Measurements from ENCODE around the gene IL21R.
A peak's percentile ranks its signal among the peaks of the same experiment; 100 is the strongest.

Gene IL21R

DNA sequence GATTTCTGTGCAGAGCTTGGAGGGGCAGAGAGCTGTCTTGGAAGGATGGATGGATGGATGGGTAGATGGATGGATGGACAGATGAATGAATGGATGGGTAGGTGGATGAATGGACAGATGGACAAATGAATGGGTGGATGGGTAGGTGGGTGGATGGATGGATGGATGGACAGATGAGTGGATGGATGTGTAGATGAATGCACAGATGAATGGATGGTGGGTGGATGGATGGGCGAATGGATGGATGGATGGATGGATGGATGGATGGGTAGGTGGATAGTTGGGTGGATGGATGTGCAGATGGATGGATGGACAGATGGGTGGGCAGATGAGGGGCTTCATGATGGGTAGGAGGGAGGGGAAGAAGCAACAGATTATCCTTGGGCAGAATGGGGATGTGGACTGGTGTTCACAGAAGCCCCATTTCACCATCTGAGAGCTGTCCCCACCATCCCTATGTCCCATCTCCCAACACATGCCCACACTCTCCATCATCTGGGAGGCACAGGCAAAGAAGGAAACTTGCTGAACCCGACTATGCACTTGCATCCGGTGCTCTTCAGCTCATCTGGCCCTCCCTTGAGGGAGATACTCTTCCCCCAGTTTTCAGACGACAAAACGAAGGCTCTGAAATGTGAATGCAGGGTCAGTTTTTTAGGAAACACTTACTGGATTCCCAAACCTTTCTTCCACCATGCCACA, 57.2 kb downstream of the IL21R start:
- TF ChIP-seq, protein P1, sequence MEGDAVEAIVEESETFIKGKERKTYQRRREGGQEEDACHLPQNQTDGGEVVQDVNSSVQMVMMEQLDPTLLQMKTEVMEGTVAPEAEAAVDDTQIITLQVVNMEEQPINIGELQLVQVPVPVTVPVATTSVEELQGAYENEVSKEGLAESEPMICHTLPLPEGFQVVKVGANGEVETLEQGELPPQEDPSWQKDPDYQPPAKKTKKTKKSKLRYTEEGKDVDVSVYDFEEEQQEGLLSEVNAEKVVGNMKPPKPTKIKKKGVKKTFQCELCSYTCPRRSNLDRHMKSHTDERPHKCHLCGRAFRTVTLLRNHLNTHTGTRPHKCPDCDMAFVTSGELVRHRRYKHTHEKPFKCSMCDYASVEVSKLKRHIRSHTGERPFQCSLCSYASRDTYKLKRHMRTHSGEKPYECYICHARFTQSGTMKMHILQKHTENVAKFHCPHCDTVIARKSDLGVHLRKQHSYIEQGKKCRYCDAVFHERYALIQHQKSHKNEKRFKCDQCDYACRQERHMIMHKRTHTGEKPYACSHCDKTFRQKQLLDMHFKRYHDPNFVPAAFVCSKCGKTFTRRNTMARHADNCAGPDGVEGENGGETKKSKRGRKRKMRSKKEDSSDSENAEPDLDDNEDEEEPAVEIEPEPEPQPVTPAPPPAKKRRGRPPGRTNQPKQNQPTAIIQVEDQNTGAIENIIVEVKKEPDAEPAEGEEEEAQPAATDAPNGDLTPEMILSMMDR (IDR thresholded peaks at IDR 0.05; ENCODE audit: low read depth, low read length, missing control alignments): no peak
- no peak for DNase-seq (ENCODE audit: extremely low read depth, low read depth)
- H3K4me3 ChIP-seq (replicated peaks; ENCODE audit: low read depth, low read length): no peak overlapping the region

DNA sequence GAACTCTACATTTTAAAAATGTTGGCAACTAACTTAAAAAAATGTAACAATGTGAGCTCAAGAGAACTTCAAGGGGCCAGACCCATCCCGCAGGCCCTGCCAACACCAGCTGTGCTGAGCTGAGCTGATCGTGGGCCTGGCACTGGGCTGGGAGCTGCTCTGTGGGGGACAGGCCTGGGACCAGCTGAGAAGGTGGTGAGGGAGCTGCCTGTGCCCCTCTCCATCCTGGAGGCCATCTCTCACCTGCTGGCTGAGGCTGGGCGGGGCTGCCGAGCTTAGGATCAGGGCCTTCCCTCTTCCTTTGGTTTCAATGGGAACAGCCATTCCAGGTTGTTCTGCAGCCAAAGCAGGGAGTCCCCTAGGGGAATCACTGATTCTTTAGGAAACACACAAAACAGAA, 58.2 kb downstream of the IL21R start:
- DNase-seq (ENCODE audit: extremely low read depth, low read depth): no peak
- H3K4me3 ChIP-seq (replicated peaks; ENCODE audit: low read depth, low read length): no peak overlapping the region
- TF ChIP-seq, protein P1 (IDR thresholded peaks at IDR 0.05; ENCODE audit: low read depth, low read length, missing control alignments): no peak

DNA sequence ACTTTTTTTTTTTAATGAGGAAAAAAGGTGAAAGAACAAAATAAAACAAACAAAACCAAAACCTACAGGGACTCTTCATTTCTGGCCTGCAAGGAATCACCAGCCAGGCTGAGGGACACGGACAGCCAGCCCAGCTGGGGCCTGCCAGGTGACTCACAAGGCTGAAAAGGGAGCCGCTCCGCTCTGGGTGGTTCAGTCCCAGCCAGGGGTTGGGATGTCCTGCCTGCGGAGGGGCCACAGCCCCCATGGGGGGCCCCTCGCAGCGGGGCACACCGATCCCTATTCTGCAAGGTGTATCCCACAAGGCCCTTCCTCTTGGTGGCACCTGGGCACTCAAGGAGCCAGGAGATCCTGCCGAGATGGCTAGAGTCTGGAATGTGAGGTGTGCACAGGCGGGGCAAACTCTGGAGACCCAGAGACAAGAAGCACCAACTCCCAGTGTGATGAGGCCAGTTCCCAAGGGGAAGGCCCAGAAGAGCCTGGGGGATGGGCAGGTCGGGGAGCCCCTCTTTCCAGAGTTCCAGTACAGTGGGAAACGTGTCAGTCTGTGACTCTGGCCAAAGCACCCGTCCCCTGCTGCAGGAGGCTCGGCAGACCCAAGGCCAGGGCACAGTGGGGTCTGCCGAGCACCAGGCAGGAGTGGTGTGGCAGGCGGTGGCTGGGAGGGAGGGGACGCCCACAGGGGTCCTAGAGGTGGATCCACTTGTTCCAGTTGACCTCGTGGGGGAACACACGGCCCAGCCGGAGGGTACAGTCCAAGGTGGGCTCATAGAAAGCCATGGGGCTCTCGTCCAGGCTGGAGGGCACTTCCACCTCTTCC, 58.9 kb downstream of the IL21R start:
- TF ChIP-seq, protein P1 (IDR thresholded peaks at IDR 0.05; ENCODE audit: low read depth, low read length, missing control alignments): no peak
- no peak for DNase-seq (ENCODE audit: extremely low read depth, low read depth)
- H3K4me3 ChIP-seq (replicated peaks; ENCODE audit: low read depth, low read length): no peak overlapping the region

DNA sequence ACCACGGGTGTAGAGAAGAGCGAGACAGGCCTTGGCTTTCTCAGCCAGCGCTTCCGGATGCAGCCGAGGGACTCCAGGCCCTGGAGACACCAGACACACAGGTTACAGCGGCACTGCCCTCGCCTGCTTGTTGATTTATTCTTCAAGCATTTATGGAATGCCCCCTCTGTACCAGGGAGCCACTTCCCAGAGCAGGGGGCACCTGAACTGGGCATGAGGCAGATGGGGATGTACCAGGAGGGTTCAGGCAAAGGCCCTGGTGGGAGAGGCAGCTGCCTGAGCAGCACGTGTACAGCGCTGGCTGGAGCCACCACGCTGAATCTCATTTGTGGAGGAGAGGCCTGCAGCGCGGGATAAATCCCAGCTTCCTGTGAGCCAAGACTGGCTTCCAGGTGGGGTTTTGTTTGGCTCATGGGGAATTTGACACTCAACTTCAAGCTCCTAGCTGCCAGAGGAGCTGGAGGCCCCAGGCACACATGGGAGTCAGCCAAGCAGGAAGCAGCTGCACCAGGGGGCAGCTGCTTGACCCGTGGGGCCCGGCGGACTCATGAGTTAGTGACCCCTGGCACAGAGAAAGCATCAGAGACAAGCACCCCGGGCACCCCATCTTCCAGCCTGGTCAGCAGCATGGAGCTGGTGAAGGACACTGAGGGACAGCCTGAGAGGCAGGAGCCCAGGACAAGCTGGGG, 59.7 kb downstream of the IL21R start:
- DNase-seq (ENCODE audit: extremely low read depth, low read depth): peak; percentile 19
- H3K4me3 ChIP-seq (replicated peaks; ENCODE audit: low read depth, low read length): no peak overlapping the region
- TF ChIP-seq, protein P1 (IDR thresholded peaks at IDR 0.05; ENCODE audit: low read depth, low read length, missing control alignments): no peak

DNA sequence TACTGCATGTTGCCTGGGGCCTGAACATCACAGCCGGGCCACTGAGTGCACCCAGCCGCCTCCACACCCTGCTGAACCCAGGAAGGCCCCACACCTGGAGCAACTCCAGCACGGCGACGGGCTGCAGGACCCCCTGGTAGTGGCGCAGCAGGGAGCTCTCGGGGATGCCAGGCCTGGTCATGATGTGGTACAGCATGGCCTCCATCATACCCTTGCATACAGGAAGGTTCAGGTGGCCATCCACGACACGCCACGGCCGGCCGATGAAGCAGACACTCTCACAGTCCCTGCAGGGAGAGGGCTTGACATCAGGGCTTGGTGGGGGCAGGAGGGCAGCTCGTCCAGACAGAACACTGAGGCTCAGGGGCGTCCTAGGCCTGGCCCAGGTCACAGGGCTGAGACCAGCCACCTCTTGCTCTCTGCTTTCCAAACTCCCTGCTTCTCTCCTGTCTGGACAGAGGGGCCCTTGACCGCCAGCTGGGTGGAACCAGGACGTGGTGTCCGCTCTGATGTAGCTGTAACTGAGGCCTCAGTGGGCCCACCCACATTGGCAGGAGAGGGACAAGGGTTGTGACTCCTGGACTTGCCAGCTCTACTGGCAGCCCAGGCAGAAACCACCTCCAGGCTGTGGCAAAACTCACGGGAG, 60.3 kb downstream of the IL21R start:
- no peak overlapping the region for H3K4me3 ChIP-seq (replicated peaks; ENCODE audit: low read depth, low read length)
- no peak for DNase-seq (ENCODE audit: extremely low read depth, low read depth)
- TF ChIP-seq, protein P1 (IDR thresholded peaks at IDR 0.05; ENCODE audit: low read depth, low read length, missing control alignments): no peak

DNA sequence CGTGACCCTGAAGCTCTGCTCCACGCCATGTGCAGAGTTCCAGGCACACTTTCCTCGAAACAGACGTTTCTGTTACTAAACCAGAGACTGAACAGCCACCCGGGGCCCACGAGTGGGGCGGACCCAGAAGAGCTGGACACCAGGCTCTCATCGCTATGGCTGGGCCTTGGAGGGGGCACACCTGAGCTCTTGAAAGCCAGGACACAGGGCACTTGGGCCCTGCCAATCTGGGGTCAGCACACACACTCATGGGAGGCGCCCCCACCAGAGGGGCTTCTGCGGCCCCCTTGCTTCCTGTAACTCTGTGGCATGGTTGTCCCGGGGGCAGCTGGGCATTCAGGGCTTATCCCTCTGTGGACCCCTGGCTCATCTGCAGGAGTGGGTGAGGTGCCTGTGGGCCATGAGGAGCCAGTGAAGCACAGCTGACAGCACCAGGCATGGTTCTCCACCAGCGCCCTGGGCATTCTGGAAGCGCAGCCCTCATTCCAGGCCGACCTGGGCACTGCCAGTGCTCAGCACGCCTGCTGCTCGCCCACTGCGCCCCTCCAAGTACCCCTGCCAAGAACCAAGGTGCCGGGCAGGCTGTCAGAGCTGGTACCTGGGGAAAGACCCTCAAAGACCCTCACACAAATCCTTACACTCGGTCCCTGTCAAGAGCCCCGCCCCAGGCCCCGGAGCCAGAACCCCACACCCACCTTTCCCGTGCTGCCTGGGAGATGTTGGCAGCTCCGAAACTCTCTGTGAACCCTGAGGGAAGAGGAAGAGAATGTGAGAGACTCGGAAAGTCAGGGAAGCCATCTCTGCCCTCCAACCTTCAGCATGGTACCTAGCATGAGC, 61.1 kb downstream of the IL21R start:
- TF ChIP-seq, protein P1 (IDR thresholded peaks at IDR 0.05; ENCODE audit: low read depth, low read length, missing control alignments): no peak
- H3K4me3 ChIP-seq (replicated peaks; ENCODE audit: low read depth, low read length): no peak overlapping the region
- DNase-seq (ENCODE audit: extremely low read depth, low read depth): no peak

Data from HFF-Myc (cell line).